ENCODE results near the gene SPI1.
"Not testable (repeated sequence)": the region's sequence is repeated elsewhere in the genome, so short reads cannot be mapped to it uniquely, and the experiment has no call there.

The SPI1 gene

DNA sequence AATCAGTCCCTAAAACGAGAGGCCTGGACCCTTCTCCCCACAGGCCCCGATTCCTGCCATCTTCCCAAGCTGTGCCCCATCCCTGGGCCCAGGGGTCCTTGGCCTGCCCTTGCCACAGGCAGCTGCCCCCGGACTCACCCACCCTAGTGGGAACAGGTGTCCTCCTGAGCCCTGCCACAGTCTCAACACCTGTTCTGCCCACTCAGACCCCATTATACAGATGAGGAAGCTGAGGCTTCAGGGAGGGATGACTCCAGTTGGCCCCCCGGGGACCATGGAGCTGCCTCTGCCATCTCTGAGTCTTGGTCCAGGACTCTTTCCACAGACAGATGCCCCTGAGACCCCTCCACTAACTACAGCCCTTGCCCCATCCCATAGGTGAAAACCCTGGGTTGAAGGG is 41.8 kb downstream of the SPI1 start (continued):
- TF ChIP-seq, protein P1, sequence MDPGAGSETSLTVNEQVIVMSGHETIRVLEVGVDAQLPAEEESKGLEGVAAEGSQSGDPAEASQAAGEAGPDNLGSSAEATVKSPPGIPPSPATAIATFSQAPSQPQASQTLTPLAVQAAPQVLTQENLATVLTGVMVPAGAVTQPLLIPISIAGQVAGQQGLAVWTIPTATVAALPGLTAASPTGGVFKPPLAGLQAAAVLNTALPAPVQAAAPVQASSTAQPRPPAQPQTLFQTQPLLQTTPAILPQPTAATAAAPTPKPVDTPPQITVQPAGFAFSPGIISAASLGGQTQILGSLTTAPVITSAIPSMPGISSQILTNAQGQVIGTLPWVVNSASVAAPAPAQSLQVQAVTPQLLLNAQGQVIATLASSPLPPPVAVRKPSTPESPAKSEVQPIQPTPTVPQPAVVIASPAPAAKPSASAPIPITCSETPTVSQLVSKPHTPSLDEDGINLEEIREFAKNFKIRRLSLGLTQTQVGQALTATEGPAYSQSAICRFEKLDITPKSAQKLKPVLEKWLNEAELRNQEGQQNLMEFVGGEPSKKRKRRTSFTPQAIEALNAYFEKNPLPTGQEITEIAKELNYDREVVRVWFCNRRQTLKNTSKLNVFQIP (CRISPR knock-in tag; IDR thresholded peaks at IDR 0.05; ENCODE audit: borderline replicate concordance, low read depth), result no peak

DNA sequence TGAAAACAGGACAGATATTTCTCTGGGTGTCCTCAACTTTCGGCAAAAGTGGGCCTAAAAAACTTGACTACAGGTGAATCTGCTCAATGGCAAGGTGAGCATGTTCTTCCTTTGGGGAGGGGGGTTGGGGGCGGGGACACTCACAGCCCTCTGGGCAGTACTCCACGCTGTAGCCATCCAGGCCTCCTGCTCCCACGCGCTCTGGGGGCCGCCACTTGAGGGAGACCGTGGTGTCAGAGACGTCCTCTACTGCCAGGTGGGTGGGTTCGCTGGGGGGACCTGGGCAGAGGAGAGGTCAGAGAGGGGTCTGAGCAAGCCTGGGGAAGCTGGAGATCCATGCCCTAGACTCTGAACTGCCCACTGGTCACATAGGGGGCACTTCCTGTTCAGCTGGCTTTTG is 42.6 kb downstream of the SPI1 start:
- ATAC-seq, result no peak
- TF ChIP-seq GLIS3 (CRISPR knock-in tag; IDR thresholded peaks at IDR 0.05) (no peak), CSRNP3 (CRISPR knock-in tag; IDR thresholded peaks at IDR 0.05) (no peak), ZFP3 (CRISPR knock-in tag; IDR thresholded peaks at IDR 0.05) (no peak), ZNF70 (CRISPR knock-in tag; IDR thresholded peaks at IDR 0.05) (no peak), ESRRG (CRISPR knock-in tag; IDR thresholded peaks at IDR 0.05) (no peak), CSDC2 (CRISPR knock-in tag; IDR thresholded peaks at IDR 0.05) (no peak), ARNTL (CRISPR knock-in tag; IDR thresholded peaks at IDR 0.05; ENCODE audit: borderline replicate concordance, low read depth) (no peak), TOX (CRISPR knock-in tag; IDR thresholded peaks at IDR 0.05; ENCODE audit: borderline replicate concordance) (no peak), ZNF565 (CRISPR knock-in tag; conservative IDR thresholded peaks at IDR 0.05; ENCODE audit: low read depth) (no peak), ZC3H10 (CRISPR knock-in tag; IDR thresholded peaks at IDR 0.05) (no peak), RARB (CRISPR knock-in tag; IDR thresholded peaks at IDR 0.05) (no peak)
- TF ChIP-seq, protein P2, sequence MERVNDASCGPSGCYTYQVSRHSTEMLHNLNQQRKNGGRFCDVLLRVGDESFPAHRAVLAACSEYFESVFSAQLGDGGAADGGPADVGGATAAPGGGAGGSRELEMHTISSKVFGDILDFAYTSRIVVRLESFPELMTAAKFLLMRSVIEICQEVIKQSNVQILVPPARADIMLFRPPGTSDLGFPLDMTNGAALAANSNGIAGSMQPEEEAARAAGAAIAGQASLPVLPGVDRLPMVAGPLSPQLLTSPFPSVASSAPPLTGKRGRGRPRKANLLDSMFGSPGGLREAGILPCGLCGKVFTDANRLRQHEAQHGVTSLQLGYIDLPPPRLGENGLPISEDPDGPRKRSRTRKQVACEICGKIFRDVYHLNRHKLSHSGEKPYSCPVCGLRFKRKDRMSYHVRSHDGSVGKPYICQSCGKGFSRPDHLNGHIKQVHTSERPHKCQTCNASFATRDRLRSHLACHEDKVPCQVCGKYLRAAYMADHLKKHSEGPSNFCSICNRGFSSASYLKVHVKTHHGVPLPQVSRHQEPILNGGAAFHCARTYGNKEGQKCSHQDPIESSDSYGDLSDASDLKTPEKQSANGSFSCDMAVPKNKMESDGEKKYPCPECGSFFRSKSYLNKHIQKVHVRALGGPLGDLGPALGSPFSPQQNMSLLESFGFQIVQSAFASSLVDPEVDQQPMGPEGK (CRISPR knock-in tag; IDR thresholded peaks at IDR 0.05; ENCODE audit: borderline replicate concordance), result no peak

DNA sequence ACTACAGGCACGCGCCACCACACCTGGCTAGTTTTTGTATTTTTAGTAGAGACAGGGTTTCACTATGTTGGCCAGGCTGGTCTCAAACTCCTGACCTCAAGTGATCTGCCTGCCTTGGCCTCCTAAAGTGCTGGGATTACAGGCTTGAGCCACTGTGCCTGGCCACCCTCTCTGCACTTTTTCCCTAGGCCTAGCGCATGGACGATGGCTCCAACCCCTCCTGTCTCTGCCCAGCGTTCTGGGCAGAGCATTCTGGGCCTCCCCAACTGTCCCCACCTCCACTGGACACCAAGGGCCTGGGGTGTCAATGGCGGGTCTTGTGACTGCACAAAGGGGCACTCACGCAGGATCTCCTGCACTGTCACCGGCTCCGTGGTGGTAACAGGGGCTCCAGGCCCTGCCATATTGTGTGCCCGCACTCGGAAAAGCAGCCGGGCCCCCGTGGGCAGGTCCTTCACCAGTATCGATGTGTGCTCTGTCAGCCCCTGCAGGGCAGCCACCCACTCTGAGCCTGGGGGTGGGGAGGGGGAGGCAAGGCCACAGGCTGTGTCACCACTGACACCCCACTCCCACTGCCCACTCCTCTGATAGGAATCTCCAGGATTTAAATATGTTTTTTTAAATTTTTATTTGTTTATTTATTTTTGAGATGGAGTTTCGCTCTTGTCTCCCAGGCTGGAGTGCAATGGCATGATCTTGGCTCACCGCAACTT is 43.5 kb downstream of the SPI1 start:
- ATAC-seq, result not testable (repeated sequence)

GRCh38 chr11:47333886-47334443 is 44.4 kb downstream of the SPI1 start:
- TF ChIP-seq OSR1 (CRISPR knock-in tag; IDR thresholded peaks at IDR 0.05) (no peak), ISL1 (CRISPR knock-in tag; IDR thresholded peaks at IDR 0.05) (no peak), ZFP3 (CRISPR knock-in tag; IDR thresholded peaks at IDR 0.05) (no peak), CSDC2 (CRISPR knock-in tag; IDR thresholded peaks at IDR 0.05) (no peak), ZC3H10 (CRISPR knock-in tag; IDR thresholded peaks at IDR 0.05) (no peak), CSRNP3 (CRISPR knock-in tag; IDR thresholded peaks at IDR 0.05) (no peak), PPARA (CRISPR knock-in tag; IDR thresholded peaks at IDR 0.05; ENCODE audit: borderline replicate concordance) (no peak), ZNF565 (CRISPR knock-in tag; conservative IDR thresholded peaks at IDR 0.05; ENCODE audit: low read depth) (no peak), RARB (CRISPR knock-in tag; IDR thresholded peaks at IDR 0.05) (no peak), ESRRG (CRISPR knock-in tag; IDR thresholded peaks at IDR 0.05) (no peak), SNAI2 (CRISPR knock-in tag; IDR thresholded peaks at IDR 0.05) (no peak), ARNTL (CRISPR knock-in tag; IDR thresholded peaks at IDR 0.05; ENCODE audit: borderline replicate concordance, low read depth) (no peak), BACH2 (CRISPR knock-in tag; IDR thresholded peaks at IDR 0.05; ENCODE audit: borderline replicate concordance) (no peak), TCF4 (CRISPR knock-in tag; IDR thresholded peaks at IDR 0.05; ENCODE audit: borderline replicate concordance) (no peak)
- TF ChIP-seq, protein P1 (CRISPR knock-in tag; IDR thresholded peaks at IDR 0.05; ENCODE audit: borderline replicate concordance, low read depth), result no peak
- no peak for ATAC-seq

Measured in SK-N-SH treated with all-trans-retinoic acid at 6 μM for 48 hours (cell line).